ENCODE measurements around the gene NPFF. TPM values are rescaled to one million over a fixed set of nuclear protein-coding genes. Genes with fewer than 3 reads are reported as not detected.
A peak's percentile ranks its signal among the peaks of the same experiment; 100 is the strongest.
"Not testable (repeated sequence)": the region's sequence is repeated elsewhere in the genome, so short reads cannot be mapped to it uniquely, and the experiment has no call there.

Gene NPFF
- polyA plus RNA-seq, 1 donor from 2014 or later, result not detected

GRCh38 chr12:53493610-53494391 lies 13.5 kb downstream of the NPFF start:
- Mint-ChIP-seq H3K36me3 (peaks cover 2% of the 10 kb centered on the region), H3K9me3 (no peaks in the 10 kb centered on the region), H3K4me3 (peak overlapping the region; percentile 87 to 94 (median 90)), H3K4me1 (peaks cover 19 to 24% (median 23%) of the 10 kb centered on the region in 3 donors), H3K27me3 (no peaks in the 10 kb centered on the region), H3K27ac (peak overlapping the region; percentile 33 to 93 (median 92))

- Mint-ChIP-seq H3K4me1 (peaks cover 16 to 22% (median 17%) of the 10 kb centered on the region in 3 donors), H3K27me3 (no peaks in the 10 kb centered on the region), H3K36me3 (peaks cover 2% of the 10 kb centered on the region), H3K9me3 (no peaks in the 10 kb centered on the region), H3K27ac (peak overlapping the region; percentile 33 to 93 (median 92)), H3K4me3 (peak overlapping the region; percentile 87 to 94 (median 90))
These were observed 14.3 kb downstream of the NPFF start for GRCh38 chr12:53492830-53493609.

- H3K9me3 Mint-ChIP-seq, result no peaks in the 10 kb centered on the region
- no peaks in the 10 kb centered on the region for H3K27me3 Mint-ChIP-seq
- H3K36me3 Mint-ChIP-seq, result peaks cover 2% of the 10 kb centered on the region
- peak overlapping the region; percentile 55 to 94 (median 93) for H3K27ac Mint-ChIP-seq
- H3K4me3 Mint-ChIP-seq, result peak overlapping the region; percentile 74 to 91 (median 88)
- peaks cover 16 to 18% (median 17%) of the 10 kb centered on the region in 3 donors for H3K4me1 Mint-ChIP-seq
These were observed 15.1 kb downstream of the NPFF start for GRCh38 chr12:53492188-53492587.

- H3K27me3 Mint-ChIP-seq, result no peaks in the 10 kb centered on the region
- no peak overlapping the region for H3K4me3 Mint-ChIP-seq
- H3K9me3 Mint-ChIP-seq, result no peaks in the 10 kb centered on the region
- H3K36me3 Mint-ChIP-seq, result peaks cover 2% of the 10 kb centered on the region
- peak overlapping the region in 1 of 3 donors; percentile 14 for H3K27ac Mint-ChIP-seq
- peaks cover 16 to 18% (median 17%) of the 10 kb centered on the region in 3 donors for H3K4me1 Mint-ChIP-seq
These were observed 17.9 kb downstream of the NPFF start for GRCh38 chr12:53489242-53489864.

GRCh38 chr12:53486736-53487487 lies 20.4 kb downstream of the NPFF start:
- Mint-ChIP-seq H3K27ac (peak overlapping the region in 2 of 3 donors; percentile 16 to 48), H3K9me3 (no peaks in the 10 kb centered on the region), H3K4me1 (peaks cover 0 to 5% (median 4%) of the 10 kb centered on the region in 3 donors), H3K4me3 (no peak overlapping the region), H3K27me3 (no peaks in the 10 kb centered on the region), H3K36me3 (no peaks in the 10 kb centered on the region)

- peaks cover 2% of the 10 kb centered on the region for H3K36me3 Mint-ChIP-seq
- peaks cover 0 to 6% (median 5%) of the 10 kb centered on the region in 3 donors for H3K4me1 Mint-ChIP-seq
- H3K4me3 Mint-ChIP-seq, result no peak overlapping the region
- H3K27ac Mint-ChIP-seq, result peak overlapping the region in 1 of 3 donors; percentile 16
- H3K9me3 Mint-ChIP-seq, result no peaks in the 10 kb centered on the region
- no peaks in the 10 kb centered on the region for H3K27me3 Mint-ChIP-seq
These were observed 21.1 kb downstream of the NPFF start for GRCh38 chr12:53485955-53486735.

- peaks cover 2% of the 10 kb centered on the region for H3K36me3 Mint-ChIP-seq
- peak overlapping the region; percentile 16 to 82 (median 31) for H3K27ac Mint-ChIP-seq
- H3K4me3 Mint-ChIP-seq, result peak overlapping the region in 1 of 4 donors; percentile 32
- no peaks in the 10 kb centered on the region for H3K27me3 Mint-ChIP-seq
- no peaks in the 10 kb centered on the region for H3K9me3 Mint-ChIP-seq
- H3K4me1 Mint-ChIP-seq, result peaks cover 0 to 6% (median 5%) of the 10 kb centered on the region in 3 donors
These were observed 22.4 kb downstream of the NPFF start for GRCh38 chr12:53484686-53485575.

- Mint-ChIP-seq H3K9me3 (no peaks in the 10 kb centered on the region), H3K27ac (peak overlapping the region in 2 of 3 donors; percentile 16 to 72), H3K36me3 (peaks cover 2% of the 10 kb centered on the region), H3K4me3 (peak overlapping the region in 1 of 4 donors; percentile 32), H3K27me3 (no peaks in the 10 kb centered on the region), H3K4me1 (peaks cover 0 to 6% (median 5%) of the 10 kb centered on the region in 3 donors)
These were observed 23.3 kb downstream of the NPFF start for GRCh38 chr12:53483979-53484377.

GRCh38 chr12:53483225-53483978 lies 23.9 kb downstream of the NPFF start:
- H3K9me3 Mint-ChIP-seq, result no peaks in the 10 kb centered on the region
- H3K36me3 Mint-ChIP-seq, result peaks cover 2% of the 10 kb centered on the region
- H3K27ac Mint-ChIP-seq, result peak overlapping the region; percentile 16 to 90 (median 72)
- H3K27me3 Mint-ChIP-seq, result no peaks in the 10 kb centered on the region
- H3K4me1 Mint-ChIP-seq, result peaks cover 0 to 6% (median 5%) of the 10 kb centered on the region in 3 donors
- H3K4me3 Mint-ChIP-seq, result peak overlapping the region in 1 of 4 donors; percentile 32

- peaks cover 0 to 6% (median 5%) of the 10 kb centered on the region in 3 donors for H3K4me1 Mint-ChIP-seq
- H3K9me3 Mint-ChIP-seq, result no peaks in the 10 kb centered on the region
- H3K36me3 Mint-ChIP-seq, result peaks cover 2% of the 10 kb centered on the region
- H3K27ac Mint-ChIP-seq, result peak overlapping the region in 1 of 3 donors; percentile 16
- no peaks in the 10 kb centered on the region for H3K27me3 Mint-ChIP-seq
- H3K4me3 Mint-ChIP-seq, result peak overlapping the region in 1 of 4 donors; percentile 32
These were observed 24.6 kb downstream of the NPFF start for GRCh38 chr12:53482626-53483168.

- peak overlapping the region in 2 of 3 donors; percentile 5 to 57 for H3K27ac Mint-ChIP-seq
- H3K4me3 Mint-ChIP-seq, result no peak overlapping the region
- H3K36me3 Mint-ChIP-seq, result peaks cover 2% of the 10 kb centered on the region
- H3K9me3 Mint-ChIP-seq, result no peaks in the 10 kb centered on the region
- H3K4me1 Mint-ChIP-seq, result peaks cover 0 to 6% (median 5%) of the 10 kb centered on the region in 3 donors
- H3K27me3 Mint-ChIP-seq, result no peaks in the 10 kb centered on the region
These were observed 25.2 kb downstream of the NPFF start for GRCh38 chr12:53481939-53482586.

- not testable (repeated sequence) for H3K27me3 Mint-ChIP-seq, H3K36me3 Mint-ChIP-seq, H3K4me3 Mint-ChIP-seq, H3K9me3 Mint-ChIP-seq
- peak overlapping the region in 2 of 3 donors; percentile 5 to 85 for H3K27ac Mint-ChIP-seq
- peaks cover 0 to 11% (median 10%) of the 10 kb centered on the region in 3 donors for H3K4me1 Mint-ChIP-seq
These were observed 25.8 kb downstream of the NPFF start for GRCh38 chr12:53481458-53481857.

All from IgD-negative memory B cell (primary cell).